Activated B cell treated with CpG ODN at 0.5 μM for 24 hours (primary cell): ENCODE data around the gene TRAF3. TPM values are rescaled to one million over a fixed set of nuclear protein-coding genes. Genes with fewer than 3 reads are reported as not detected.

ENCODE experiments used
- ATAC-seq: fragments of 200-7000 bp; cut with Tn5 transposase; one replicate; pipeline ENCODE4 v1.10.0; 2021; ENCODE audit warnings: low read depth, mild to moderate bottlenecking, moderate library complexity
- CTCF ChIA-PET: fragments of 350-600 bp; sonication (Branson Sonifier 250); formaldehyde crosslinking; loops from one replicate; lab custom pipeline; 2021; ENCODE audit warnings: antibody characterized with exemption; lab: Charles Lee
- POLR2A ChIA-PET: fragments of 350-600 bp; sonication (Branson Sonifier 250); formaldehyde crosslinking; loops from one replicate; lab custom pipeline; 2021; ENCODE audit warnings: antibody characterized with exemption; lab: Charles Lee
- DNase-seq: peaks from one replicate; pipeline ENCODE4 v3.0.0; 2022
- H3K27ac Mint-ChIP-seq: one replicate; pipeline ENCODE4 v1.8.0; 2020; ENCODE audit warnings: mixed read lengths
- H3K27me3 Mint-ChIP-seq: one replicate; pipeline ENCODE4 v1.8.0; 2021; ENCODE audit warnings: mixed read lengths
- H3K36me3 Mint-ChIP-seq: one replicate; pipeline ENCODE4 v1.8.0; 2021; ENCODE audit warnings: low read depth, mixed read lengths
- H3K4me1 Mint-ChIP-seq: one replicate; pipeline ENCODE4 v1.8.0; 2021; ENCODE audit warnings: mixed read lengths
- H3K4me3 Mint-ChIP-seq: one replicate; pipeline ENCODE4 v1.8.0; 2020; ENCODE audit warnings: mild to moderate bottlenecking, mixed read lengths
- H3K9me3 Mint-ChIP-seq: one replicate; pipeline ENCODE4 v1.8.0; 2020; ENCODE audit warnings: mixed read lengths
- intact Hi-C: fragments of 100-400 bp; cut with micrococcal nuclease; formaldehyde crosslinking; loops from one replicate; pipeline ENCODE4 v1.15.1; 2024
- total RNA-seq: library from RNA; stranded (reverse); gene quantifications from 2 replicates; pipeline ENCODE4 v1.2.3, GENCODE V29; 2022
- TF ChIP-seq, protein P1 (sequence below): fragments of 200-600 bp; IDR thresholded peaks from one replicate; pipeline ENCODE4 v1.8.0; 2022; ENCODE audit warnings: antibody characterized with exemption, mild to moderate bottlenecking

The TRAF3 gene
- total RNA-seq, 1 donor from 2014 or later = 120 TPM

DNA sequence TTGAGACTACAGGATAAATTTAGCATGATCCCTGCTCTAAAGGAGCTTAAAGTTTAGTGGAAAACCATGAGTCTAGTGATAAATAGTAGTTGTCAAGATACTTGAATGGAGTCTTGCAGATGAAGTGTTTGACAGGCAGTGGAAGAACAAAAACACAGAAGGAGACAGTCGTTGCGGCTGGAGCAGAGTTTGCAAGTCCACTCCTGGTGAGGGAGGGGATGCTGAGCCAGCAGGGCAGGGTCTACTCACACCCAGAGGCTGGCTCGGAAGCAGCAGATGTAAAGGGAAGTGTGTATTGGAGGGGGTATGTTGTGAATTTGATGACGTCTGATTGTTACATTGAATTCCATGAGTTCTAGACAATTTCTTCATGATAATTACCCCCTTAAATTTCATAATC is 61.3 kb downstream of the TRAF3 start:
- intact Hi-C loops = no loop called here
- peaks cover 72% of the 10 kb centered on the region for H3K36me3 Mint-ChIP-seq
- DNase-seq (no peak), ATAC-seq (no peak)
- no peak overlapping the region for H3K27ac Mint-ChIP-seq
- ChIA-PET CTCF (no interaction called here), POLR2A (interaction anchor here (0.7 kb wide), 1 partner anchor 20 kb away, joined by 10 read pairs; no protein-coding TSS in a partner anchor)
- no peaks in the 10 kb centered on the region for H3K27me3 Mint-ChIP-seq
- H3K4me1 Mint-ChIP-seq = peaks cover 13% of the 10 kb centered on the region
- H3K4me3 Mint-ChIP-seq = no peak overlapping the region
- no peaks in the 10 kb centered on the region for H3K9me3 Mint-ChIP-seq
- TF ChIP-seq, protein P1, sequence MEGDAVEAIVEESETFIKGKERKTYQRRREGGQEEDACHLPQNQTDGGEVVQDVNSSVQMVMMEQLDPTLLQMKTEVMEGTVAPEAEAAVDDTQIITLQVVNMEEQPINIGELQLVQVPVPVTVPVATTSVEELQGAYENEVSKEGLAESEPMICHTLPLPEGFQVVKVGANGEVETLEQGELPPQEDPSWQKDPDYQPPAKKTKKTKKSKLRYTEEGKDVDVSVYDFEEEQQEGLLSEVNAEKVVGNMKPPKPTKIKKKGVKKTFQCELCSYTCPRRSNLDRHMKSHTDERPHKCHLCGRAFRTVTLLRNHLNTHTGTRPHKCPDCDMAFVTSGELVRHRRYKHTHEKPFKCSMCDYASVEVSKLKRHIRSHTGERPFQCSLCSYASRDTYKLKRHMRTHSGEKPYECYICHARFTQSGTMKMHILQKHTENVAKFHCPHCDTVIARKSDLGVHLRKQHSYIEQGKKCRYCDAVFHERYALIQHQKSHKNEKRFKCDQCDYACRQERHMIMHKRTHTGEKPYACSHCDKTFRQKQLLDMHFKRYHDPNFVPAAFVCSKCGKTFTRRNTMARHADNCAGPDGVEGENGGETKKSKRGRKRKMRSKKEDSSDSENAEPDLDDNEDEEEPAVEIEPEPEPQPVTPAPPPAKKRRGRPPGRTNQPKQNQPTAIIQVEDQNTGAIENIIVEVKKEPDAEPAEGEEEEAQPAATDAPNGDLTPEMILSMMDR = no peak

DNA sequence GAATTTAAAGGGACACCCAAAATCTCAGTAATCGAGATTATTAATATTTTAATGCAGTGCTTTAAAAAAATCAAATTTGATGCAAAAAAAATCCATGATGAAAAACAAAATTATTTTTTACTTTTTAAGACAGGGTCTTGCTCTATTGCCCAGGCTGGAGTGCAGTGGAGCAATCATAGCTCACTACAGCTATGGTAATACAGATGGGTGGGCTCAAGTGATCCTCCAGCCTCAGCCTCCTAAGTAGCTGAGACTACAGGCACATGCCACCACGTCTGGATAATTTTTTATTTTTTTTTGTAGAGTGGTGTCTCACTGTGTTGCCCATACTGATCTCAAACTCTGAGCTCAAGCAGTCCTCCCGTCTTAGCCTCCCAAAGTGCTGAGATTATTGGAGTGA is 62.9 kb downstream of the TRAF3 start:
- CTCF ChIA-PET = no interaction called here
- Mint-ChIP-seq H3K9me3 (no peaks in the 10 kb centered on the region), H3K36me3 (peaks cover 64% of the 10 kb centered on the region), H3K4me3 (no peak overlapping the region), H3K4me1 (peaks cover 8% of the 10 kb centered on the region), H3K27me3 (no peaks in the 10 kb centered on the region), H3K27ac (no peak overlapping the region)
- TF ChIP-seq, protein P1 = no peak
- intact Hi-C loops = no loop called here
- POLR2A ChIA-PET = no interaction called here
- no peak for DNase-seq
- no peak for ATAC-seq

DNA sequence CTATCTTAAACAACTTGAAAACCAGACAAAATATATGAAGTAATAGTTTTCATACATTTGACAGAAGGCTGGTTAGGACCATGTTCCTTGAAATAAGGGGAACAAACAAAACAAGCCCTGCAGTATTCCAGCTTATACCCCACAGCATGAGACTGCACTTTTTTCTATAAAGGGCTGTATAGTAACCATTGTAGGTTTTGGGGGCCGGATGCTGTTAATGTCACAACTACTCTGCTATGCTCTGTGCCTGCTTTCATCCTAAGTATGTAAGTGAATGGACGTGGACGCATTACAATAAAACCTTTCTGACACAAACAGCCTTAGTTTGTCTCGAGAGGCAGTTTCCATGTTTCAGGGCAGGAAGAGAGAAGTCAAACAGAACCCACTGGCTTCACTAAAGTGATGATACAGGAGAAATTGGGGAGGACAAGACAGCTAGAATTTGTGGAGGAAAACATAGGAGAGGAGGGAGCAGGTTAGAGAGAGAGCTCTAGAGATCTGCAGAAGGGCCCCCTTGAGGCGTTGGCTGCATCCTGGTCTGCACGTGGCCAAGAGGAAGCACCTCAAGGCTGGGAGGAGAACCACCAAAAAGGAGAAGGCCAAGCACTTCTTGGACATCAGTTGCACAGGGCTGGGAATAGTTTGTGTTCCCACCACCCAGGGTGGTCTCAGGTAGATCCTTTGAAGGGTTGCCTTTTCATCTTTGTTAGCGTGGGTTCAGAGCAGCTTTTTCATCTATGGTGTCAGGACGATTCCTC is 63.7 kb downstream of the TRAF3 start:
- peaks cover 8% of the 10 kb centered on the region for H3K4me1 Mint-ChIP-seq
- intact Hi-C loops = no loop called here
- no peak overlapping the region for H3K4me3 Mint-ChIP-seq
- no peaks in the 10 kb centered on the region for H3K9me3 Mint-ChIP-seq
- DNase-seq (no peak), ATAC-seq (no peak)
- TF ChIP-seq, protein P1 = no peak
- H3K27me3 Mint-ChIP-seq = no peaks in the 10 kb centered on the region
- H3K36me3 Mint-ChIP-seq = peaks cover 57% of the 10 kb centered on the region
- H3K27ac Mint-ChIP-seq = no peak overlapping the region
- ChIA-PET POLR2A (interaction anchor here (0.7 kb wide), 1 partner anchor 13 kb away, joined by 3 read pairs; no protein-coding TSS in a partner anchor), CTCF (no interaction called here)

DNA sequence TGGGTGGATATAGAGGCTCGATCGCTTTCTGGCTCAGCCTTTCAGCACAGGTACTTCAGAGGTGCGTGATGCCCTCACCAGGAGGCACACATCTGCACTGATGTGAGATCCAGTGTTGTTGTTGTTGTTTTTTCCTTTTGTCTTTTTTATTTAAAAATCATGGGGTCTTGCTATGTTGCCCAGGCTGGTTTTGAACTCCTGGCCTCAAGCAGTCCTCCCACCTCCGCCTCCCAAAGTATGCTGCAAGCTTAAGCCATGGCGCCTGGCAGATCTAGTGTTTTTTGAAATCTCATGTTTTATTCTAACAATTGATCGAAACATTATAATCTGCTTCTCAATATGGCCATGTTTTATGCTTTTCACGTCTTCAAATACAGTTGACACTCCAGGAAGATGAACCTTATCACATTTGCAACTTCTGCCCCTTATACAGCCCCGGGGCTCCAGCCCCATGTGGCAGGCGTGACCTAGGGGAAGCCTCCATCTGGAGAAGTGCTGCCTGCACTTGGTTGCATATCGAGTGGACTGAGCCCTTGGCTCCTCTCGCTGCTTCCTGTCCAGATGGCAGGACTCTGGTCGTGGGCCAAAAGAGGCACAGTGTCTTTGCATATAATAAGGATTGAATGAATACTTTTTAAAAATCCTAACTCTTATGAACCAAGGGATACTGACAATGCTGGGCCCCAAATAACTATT is 71.7 kb downstream of the TRAF3 start:
- ChIA-PET POLR2A (no interaction called here), CTCF (interaction anchor here (0.6 kb wide), 1 partner anchor 154 kb away, joined by 3 read pairs; no protein-coding TSS in a partner anchor)
- Mint-ChIP-seq H3K4me3 (no peak overlapping the region), H3K4me1 (peaks cover 22% of the 10 kb centered on the region), H3K27me3 (no peaks in the 10 kb centered on the region), H3K9me3 (peaks cover 2% of the 10 kb centered on the region), H3K36me3 (peaks cover 56% of the 10 kb centered on the region), H3K27ac (peak overlapping the region; percentile 76)
- no peak for ATAC-seq
- DNase-seq = no peak
- TF ChIP-seq, protein P1 = no peak
- intact Hi-C loops = no loop called here
